ENCODE data around the gene RPS6KA4. TPM values are rescaled to one million over a fixed set of nuclear protein-coding genes. Genes with fewer than 3 reads are reported as not detected.

RPS6KA4 gene
- total RNA-seq, 1 experiment from 2014 or later = 18.6 TPM

- H3K4me3 ChIP-seq = no peak overlapping the region
- H3K27ac ChIP-seq = no peak overlapping the region
- no peaks in the 10 kb centered on the region for H3K27me3 ChIP-seq
- DNase-seq = no peak
- 0 out of 2 replicates have a peak, but pooled peaks cover 5% of the 10 kb centered on the region for H3K4me1 ChIP-seq
- H3K36me3 ChIP-seq = no peaks in the 10 kb centered on the region
- no peaks in the 10 kb centered on the region for H3K9me3 ChIP-seq (replicated peaks)
Observed at GRCh38 chr11:64339286-64339685, 19.7 kb upstream of the RPS6KA4 start.

- no peak within 1 kb of the TSS for H3K4me3 ChIP-seq
- H3K9me3 ChIP-seq (replicated peaks) = no peaks in the 10 kb centered on the region
- DNase-seq = no peak
Observed at GRCh38 chr11:64339754-64340408, 19.1 kb upstream of the RPS6KA4 start, which contains the start of gene CCDC88B. Gene CCDC88B (plus strand): TSS chr11:64340204. CDS start chr11:64340267, 63 bp downstream.

GRCh38 chr11:64340671-64341335 is 18.2 kb upstream of the RPS6KA4 start:
- DNase-seq = no peak
- Histone ChIP-seq H3K36me3 (no peaks in the 10 kb centered on the region), H3K27ac (no peak overlapping the region), H3K4me3 (no peak overlapping the region), H3K4me1 (0 out of 2 replicates have a peak, but pooled peaks cover 3% of the 10 kb centered on the region), H3K9me3 (replicated peaks) (no peaks in the 10 kb centered on the region), H3K27me3 (no peaks in the 10 kb centered on the region)

More at GRCh38 chr11:64339754-64340408, 19.1 kb upstream of the RPS6KA4 start, which contains the start of gene CCDC88B:
- 0 out of 2 replicates have a peak, but pooled peaks cover 5% of the 10 kb centered on the region for H3K4me1 ChIP-seq
- no peaks in the 10 kb centered on the region for H3K36me3 ChIP-seq
- H3K27ac ChIP-seq = no peak within 1 kb of the TSS
- H3K27me3 ChIP-seq = no peaks in the 10 kb centered on the region

GRCh38 chr11:64341429-64341828 is 17.5 kb upstream of the RPS6KA4 start:
- Histone ChIP-seq H3K36me3 (no peaks in the 10 kb centered on the region), H3K4me1 (0 out of 2 replicates have a peak, but pooled peaks cover 3% of the 10 kb centered on the region), H3K27me3 (no peaks in the 10 kb centered on the region), H3K27ac (no peak overlapping the region), H3K9me3 (replicated peaks) (no peaks in the 10 kb centered on the region), H3K4me3 (no peak overlapping the region)
- DNase-seq = no peak

GRCh38 chr11:64341851-64342791 is 16.8 kb upstream of the RPS6KA4 start:
- Histone ChIP-seq H3K9me3 (replicated peaks) (no peaks in the 10 kb centered on the region), H3K27ac (peak overlapping the region; percentile 14), H3K4me3 (peak overlapping the region; percentile 45), H3K36me3 (no peaks in the 10 kb centered on the region), H3K27me3 (no peaks in the 10 kb centered on the region), H3K4me1 (0 out of 2 replicates have a peak, but pooled peaks cover 3% of the 10 kb centered on the region)
- DNase-seq = peak; percentile 75 to 79

- Histone ChIP-seq H3K36me3 (no peaks in the 10 kb centered on the region), H3K9me3 (replicated peaks) (no peaks in the 10 kb centered on the region), H3K27ac (no peak overlapping the region), H3K4me3 (no peak overlapping the region), H3K27me3 (no peaks in the 10 kb centered on the region), H3K4me1 (peaks cover 4% of the 10 kb centered on the region; the same call in 1 of the 2 replicates)
- no peak for DNase-seq
Observed at GRCh38 chr11:64342869-64343745, 15.9 kb upstream of the RPS6KA4 start.

GRCh38 chr11:64343767-64344559 is 15.0 kb upstream of the RPS6KA4 start:
- Histone ChIP-seq H3K4me1 (peaks cover 13% of the 10 kb centered on the region), H3K27ac (no peak overlapping the region)

GRCh38 chr11:64344787-64345186 is 14.2 kb upstream of the RPS6KA4 start:
- Histone ChIP-seq H3K4me3 (no peak overlapping the region), H3K36me3 (no peaks in the 10 kb centered on the region), H3K4me1 (peaks cover 13% of the 10 kb centered on the region), H3K27me3 (no peaks in the 10 kb centered on the region; the same call in 1 of the 2 replicates), H3K9me3 (replicated peaks) (no peaks in the 10 kb centered on the region), H3K27ac (no peak overlapping the region)
- no peak for DNase-seq

More at GRCh38 chr11:64343767-64344559, 15.0 kb upstream of the RPS6KA4 start:
- Histone ChIP-seq H3K27me3 (no peaks in the 10 kb centered on the region), H3K36me3 (no peaks in the 10 kb centered on the region), H3K9me3 (replicated peaks) (no peaks in the 10 kb centered on the region), H3K4me3 (no peak overlapping the region)
- peak in 1 of 2 experiments; percentile 49 for DNase-seq

- Histone ChIP-seq H3K27me3 (no peaks in the 10 kb centered on the region; the same call in 1 of the 2 replicates), H3K4me1 (peaks cover 14% of the 10 kb centered on the region), H3K27ac (no peak overlapping the region), H3K4me3 (no peak overlapping the region), H3K9me3 (replicated peaks) (no peaks in the 10 kb centered on the region), H3K36me3 (no peaks in the 10 kb centered on the region)
- DNase-seq = no peak
Observed at GRCh38 chr11:64347193-64347867, 11.6 kb upstream of the RPS6KA4 start.

GRCh38 chr11:64348383-64349024 is 10.5 kb upstream of the RPS6KA4 start:
- DNase-seq = peak; percentile 84 to 88
- no peak overlapping the region for H3K4me3 ChIP-seq
- no peaks in the 10 kb centered on the region; the same call in 1 of the 2 replicates for H3K27me3 ChIP-seq
- H3K36me3 ChIP-seq = no peaks in the 10 kb centered on the region
- no peak overlapping the region for H3K27ac ChIP-seq
- peaks cover 22% of the 10 kb centered on the region for H3K4me1 ChIP-seq
- H3K9me3 ChIP-seq (replicated peaks) = no peaks in the 10 kb centered on the region

GRCh38 chr11:64349025-64349387 is 10.0 kb upstream of the RPS6KA4 start:
- Histone ChIP-seq H3K4me3 (no peak overlapping the region), H3K27me3 (peaks cover 3% of the 10 kb centered on the region; the same call in 1 of the 2 replicates), H3K4me1 (peaks cover 22% of the 10 kb centered on the region), H3K27ac (no peak overlapping the region), H3K36me3 (no peaks in the 10 kb centered on the region), H3K9me3 (replicated peaks) (no peaks in the 10 kb centered on the region)
- DNase-seq = no peak

GRCh38 chr11:64349404-64349803 is 9.6 kb upstream of the RPS6KA4 start:
- no peaks in the 10 kb centered on the region for H3K9me3 ChIP-seq (replicated peaks)
- no peak overlapping the region for H3K4me3 ChIP-seq
- peaks cover 22% of the 10 kb centered on the region for H3K4me1 ChIP-seq
- H3K36me3 ChIP-seq = no peaks in the 10 kb centered on the region
- peaks cover 3% of the 10 kb centered on the region; the same call in 1 of the 2 replicates for H3K27me3 ChIP-seq
- DNase-seq = no peak
- H3K27ac ChIP-seq = no peak overlapping the region
